HG03521 (cell line): ENCODE measurements around the gene ARL8B.
A peak's percentile ranks its signal among the peaks of the same experiment; 100 is the strongest.

Experiments used
- ATAC-seq: cut with Tn5 transposase; IDR thresholded peaks from one replicate; pipeline ENCODE4 v1.9.1; 2021; ENCODE audit warnings: mild to moderate bottlenecking, moderate library complexity; ENCODE audit not compliant: unreplicated experiment

Gene ARL8B

GRCh38 chr3:5186089-5186857, 64.2 kb downstream of the ARL8B start:
- ATAC-seq, result no peak

GRCh38 chr3:5186858-5187155, 64.7 kb downstream of the ARL8B start:
- no peak for ATAC-seq

DNA sequence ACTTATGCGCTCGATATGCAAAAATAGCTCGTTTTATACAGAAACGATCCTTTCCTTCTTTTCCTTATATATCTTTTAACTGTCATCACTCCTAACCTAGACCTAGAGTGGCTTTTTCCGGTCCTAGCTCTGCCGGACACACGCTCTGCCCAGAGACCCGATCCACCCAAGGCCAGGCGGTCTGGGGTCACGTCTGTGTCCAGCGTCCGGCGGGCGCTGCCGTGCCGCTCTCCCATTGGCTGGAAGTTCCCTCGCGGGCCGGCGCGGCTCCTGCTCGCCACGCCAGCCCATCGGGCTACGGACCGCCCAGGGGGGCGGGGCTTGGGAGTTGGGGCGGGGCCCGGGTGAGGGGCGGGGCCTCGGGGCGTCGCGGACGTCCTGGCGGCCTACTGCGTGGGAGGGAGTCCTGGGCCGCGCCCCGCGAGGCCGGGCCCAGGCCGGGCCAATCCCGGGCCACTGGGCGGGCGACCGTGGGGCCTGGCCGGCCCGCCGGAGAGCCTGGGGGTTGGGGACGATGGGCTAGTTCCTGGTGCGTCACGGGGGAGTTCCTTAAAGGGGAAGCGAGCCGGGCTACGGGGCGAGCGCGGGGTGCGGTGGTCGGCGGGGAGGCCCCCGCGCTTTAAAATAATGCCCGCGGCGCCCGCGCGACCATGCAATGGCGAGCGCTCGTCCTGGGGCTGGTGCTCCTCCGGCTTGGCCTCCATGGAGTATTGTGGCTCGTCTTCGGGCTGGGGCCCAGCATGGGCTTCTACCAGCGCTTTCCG, 65.2 kb downstream of the ARL8B start, which contains the start of gene EDEM1:
Gene EDEM1 (plus strand): TSS at position 552 of the 764 bp plus-strand sequence. CDS start 99 bp downstream, at position 651.
- ATAC-seq, result peak; percentile 84

DNA sequence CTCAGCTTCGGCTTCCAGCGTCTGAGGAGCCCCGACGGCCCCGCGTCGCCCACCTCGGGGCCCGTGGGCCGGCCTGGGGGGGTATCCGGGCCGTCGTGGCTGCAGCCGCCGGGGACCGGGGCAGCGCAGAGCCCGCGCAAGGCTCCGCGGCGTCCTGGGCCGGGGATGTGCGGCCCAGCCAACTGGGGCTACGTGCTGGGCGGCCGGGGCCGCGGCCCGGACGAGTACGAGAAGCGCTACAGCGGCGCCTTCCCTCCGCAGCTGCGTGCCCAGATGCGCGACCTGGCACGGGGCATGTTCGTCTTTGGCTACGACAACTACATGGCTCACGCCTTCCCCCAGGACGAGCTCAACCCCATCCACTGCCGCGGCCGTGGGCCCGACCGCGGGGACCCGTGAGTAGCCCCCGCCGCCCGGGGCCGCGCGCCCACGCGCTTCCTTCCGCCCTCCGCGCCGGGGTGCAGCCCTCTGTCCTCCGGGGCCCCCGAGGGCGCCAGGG, 65.9 kb downstream of the ARL8B start:
- ATAC-seq, result peak; percentile 19

DNA sequence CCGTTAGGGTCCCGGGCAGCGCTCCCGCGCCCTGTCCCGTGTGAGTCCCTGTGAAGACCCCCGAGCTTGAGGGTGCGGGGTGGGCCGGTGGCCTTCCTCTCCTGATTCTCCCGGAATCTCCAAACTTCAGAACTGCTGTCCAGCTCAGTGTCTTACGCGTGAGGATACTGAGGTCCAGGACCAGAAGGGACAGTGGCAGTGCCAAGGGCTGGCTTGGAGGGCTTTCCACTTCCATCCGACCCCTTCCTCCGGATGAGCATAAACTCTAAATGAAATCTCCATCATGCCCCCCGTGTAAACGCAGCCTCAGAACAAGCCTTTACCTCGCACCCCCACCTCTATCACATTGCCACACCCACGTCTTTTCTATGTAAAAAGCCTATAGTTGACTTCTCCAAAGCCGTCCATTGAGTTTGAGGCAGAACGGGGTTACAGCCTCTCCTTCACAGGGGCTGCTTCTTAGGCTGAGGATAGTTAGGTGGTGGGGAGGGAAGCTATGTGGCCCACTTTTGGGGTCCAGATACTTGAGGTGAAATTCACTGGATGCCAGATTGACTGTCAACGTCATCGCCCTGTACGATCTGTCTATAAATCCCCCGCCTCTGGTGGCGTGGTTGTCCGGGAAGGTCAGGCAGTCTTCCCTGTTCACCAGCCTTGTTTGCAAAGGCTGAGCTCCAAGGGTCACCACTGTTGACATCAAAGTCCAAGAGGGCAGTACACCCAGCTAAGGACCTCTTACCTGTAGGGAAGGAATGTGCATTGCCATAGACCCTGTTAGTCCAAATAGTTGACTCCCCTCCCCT, 66.5 kb downstream of the ARL8B start:
- ATAC-seq, result no peak

DNA sequence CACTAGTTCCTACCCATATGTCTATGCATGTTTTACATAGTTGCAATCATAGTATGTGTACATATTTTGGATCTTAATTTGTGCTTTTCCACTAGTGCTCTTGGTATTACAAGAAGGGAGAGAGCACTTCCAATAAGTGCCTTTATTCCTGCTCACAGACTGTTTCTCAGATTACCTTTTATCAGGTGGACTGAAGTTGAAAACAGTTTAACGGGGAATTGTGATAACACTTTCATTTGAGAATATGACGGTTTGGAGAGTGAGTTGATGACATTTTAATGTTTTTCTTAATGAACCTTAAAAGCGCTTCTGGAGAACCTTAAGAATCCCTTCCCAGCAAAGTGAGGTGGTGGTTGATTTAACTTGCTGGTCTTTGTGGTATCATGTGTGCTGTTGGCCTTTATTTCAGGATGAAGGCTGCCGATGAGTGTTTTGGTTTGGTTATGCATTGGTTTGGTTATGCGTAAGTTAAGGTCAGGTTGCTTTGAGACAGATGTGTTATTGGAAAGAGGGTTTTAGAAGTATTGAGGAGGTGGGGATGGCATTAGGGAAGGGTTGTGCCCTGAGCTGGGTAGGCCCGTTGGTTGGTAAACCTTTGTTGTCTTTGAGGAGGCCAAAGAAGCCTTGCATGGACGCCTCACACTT, 68.2 kb downstream of the ARL8B start:
- ATAC-seq, result no peak

- ATAC-seq, result no peak
These were observed 69.6 kb downstream of the ARL8B start for GRCh38 chr3:5191555-5192304.

GRCh38 chr3:5192571-5193365, 70.7 kb downstream of the ARL8B start:
- ATAC-seq, result no peak

- no peak for ATAC-seq
These were observed 72.2 kb downstream of the ARL8B start for GRCh38 chr3:5194341-5194740.

GRCh38 chr3:5194801-5195509, 72.9 kb downstream of the ARL8B start:
- peak; percentile 26 for ATAC-seq

GRCh38 chr3:5195605-5196004, 73.5 kb downstream of the ARL8B start:
- ATAC-seq, result no peak

DNA sequence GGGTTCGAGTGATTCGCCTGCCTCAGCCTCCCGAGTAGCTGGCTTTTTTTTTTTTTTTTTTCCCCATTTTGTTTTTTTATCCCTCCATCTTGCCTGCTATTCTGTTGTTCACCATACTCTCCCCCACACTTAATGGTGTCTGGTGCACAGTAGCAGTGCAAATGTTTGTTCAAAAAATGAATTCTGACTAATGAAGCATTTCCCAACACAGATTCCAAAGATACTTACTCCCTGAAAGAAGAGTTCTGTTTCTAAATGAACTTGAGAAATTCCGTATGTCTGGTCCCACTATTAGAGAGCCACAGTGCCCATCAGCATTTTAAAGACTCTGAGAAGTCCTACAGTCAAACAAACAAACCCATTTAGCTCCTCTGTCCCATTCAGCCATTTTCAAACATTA, 74.9 kb downstream of the ARL8B start:
- ATAC-seq, result no peak

DNA sequence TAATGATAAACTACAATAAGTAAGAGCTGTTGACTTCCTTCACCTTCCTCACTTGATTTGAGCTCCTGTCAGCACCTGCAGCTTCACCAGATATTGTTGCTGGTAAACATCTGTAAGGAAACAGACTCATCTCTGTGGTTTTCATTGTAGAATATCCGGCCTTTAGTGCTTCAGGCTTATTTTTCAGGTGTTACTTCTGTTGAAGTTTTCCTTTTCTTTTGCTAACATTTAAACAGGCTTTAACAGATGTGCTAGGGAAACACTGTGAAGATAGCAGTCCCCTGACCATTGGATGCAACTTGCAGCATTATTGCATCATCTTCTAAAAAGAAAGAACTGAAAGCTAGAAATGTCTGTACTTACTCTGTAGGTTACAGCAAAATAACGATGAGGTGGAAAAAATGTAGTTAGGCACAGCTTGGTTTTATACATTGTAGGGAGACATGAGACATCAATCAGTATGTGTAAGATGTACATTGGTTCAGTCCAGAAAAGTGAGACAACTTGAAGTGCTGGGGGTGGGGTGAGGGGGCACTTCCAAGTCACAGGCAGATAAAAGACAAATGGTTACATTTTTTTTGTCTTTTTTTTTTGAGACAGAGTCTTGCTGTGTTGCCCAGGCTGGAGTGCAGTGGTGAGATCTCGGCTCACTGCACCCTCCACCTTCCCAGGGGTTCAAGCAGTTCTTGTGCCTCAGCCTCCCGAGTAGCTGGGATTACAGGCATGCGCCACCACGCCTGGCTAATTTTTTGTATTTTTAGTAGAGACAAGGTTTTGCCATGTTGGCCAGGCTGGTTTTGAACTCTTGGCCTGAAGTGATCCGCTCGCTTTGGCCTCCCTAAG, 75.6 kb downstream of the ARL8B start:
- ATAC-seq, result peak; percentile 65

- no peak for ATAC-seq
These were observed 76.2 kb downstream of the ARL8B start for GRCh38 chr3:5198313-5198677.

DNA sequence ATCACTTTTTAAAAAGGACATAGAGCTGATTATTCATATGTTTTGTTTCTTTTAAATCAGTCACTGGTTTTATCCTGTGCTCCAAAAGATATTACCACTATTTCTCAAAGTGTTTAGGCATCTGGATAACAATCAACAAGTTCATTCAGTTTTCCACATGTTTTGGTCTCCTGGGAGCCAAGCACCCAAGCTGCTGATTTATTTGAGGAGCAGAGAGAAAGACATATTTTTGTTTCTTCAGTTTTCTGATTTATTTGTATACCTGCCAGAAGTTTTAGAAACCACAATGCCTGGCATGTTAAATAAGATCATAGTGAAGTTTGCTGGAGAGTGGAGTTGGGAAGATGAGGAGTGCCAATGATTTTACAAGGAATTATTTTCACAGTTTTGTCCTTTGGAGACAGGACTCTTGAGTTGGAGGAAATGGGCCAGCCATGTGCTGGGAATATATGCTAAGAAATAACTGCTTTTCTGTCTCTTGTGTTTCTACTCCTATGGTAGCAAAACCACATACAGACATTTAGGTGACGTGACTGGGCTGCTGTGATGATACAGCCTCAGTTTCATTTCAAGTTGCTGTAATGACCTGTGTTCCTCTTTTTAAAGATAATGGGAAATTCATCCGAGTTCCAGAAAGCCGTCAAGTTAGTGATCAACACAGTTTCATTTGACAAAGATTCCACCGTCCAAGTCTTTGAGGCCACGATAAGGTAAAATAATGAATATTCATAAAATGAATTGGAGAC, 77.1 kb downstream of the ARL8B start:
- peak; percentile 43 for ATAC-seq

GRCh38 chr3:5201536-5201935, 79.4 kb downstream of the ARL8B start:
- ATAC-seq, result no peak

DNA sequence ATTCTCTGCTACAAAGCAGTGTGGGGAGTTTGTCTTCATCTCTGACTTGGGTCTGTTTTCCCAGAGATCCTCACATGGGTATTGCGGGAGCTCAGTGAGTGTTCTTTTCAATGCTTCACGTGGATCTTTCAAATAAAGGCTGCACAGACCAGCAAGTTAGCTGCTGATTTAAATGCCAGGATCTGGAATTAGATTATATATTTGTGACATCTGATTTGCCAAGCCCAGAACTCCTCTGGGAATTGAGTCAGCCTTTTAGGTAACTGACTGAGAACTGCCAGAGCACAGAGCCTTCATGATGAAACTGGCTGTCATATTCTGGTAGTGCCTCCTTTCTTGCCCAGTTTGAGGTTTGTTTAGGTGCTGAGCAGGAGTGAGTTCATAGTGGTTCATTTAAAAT, 80.1 kb downstream of the ARL8B start:
- no peak for ATAC-seq
